Type B pancreatic cell (in vitro differentiated cells): ENCODE results near the gene CD82. TPM values are rescaled to one million over a fixed set of nuclear protein-coding genes. Genes with fewer than 3 reads are reported as not detected.
"Not testable (repeated sequence)": the region's sequence is repeated elsewhere in the genome, so short reads cannot be mapped to it uniquely, and the experiment has no call there.

Experiments used
- DNase-seq: peaks from one replicate; pipeline ENCODE4 v3.0.0; 2021; ENCODE audit warnings: mixed read lengths; ENCODE audit not compliant: unreplicated experiment; ENCODE audit errors: extremely low spot score
- H3K27ac Mint-ChIP-seq: 2 replicates; pipeline ENCODE4 v1.8.0; 2021; ENCODE audit warnings: mild to moderate bottlenecking, mixed read lengths
- H3K27me3 Mint-ChIP-seq: 2 replicates; pipeline ENCODE4 v1.8.0; 2021; ENCODE audit warnings: mixed read lengths
- H3K36me3 Mint-ChIP-seq: 2 replicates; pipeline ENCODE4 v1.8.0; 2021; ENCODE audit warnings: mixed read lengths
- H3K4me1 Mint-ChIP-seq: one replicate; pipeline ENCODE4 v1.8.0; 2021; ENCODE audit warnings: mixed read lengths; ENCODE audit not compliant: unreplicated experiment
- H3K4me3 Mint-ChIP-seq: 2 replicates; pipeline ENCODE4 v1.8.0; 2021; ENCODE audit warnings: mild to moderate bottlenecking, mixed read lengths
- H3K9me3 Mint-ChIP-seq: 2 replicates; pipeline ENCODE4 v1.8.0; 2021; ENCODE audit warnings: mixed read lengths
- CTCF ChIP-seq: fragments of 200-600 bp; sonication (generic); conservative IDR thresholded peaks from 2 replicates; pipeline ENCODE4 v1.5.0; 2021; ENCODE audit warnings: antibody characterized with exemption, mild to moderate bottlenecking
- total RNA-seq: library from RNA; stranded (reverse); gene quantifications from 2 replicates; pipeline ENCODE4 v1.2.1, GENCODE V29; 2021; ENCODE audit warnings: low replicate concordance

Gene CD82
- total RNA-seq, 1 donor from 2014 or later = 82.1 TPM

DNA sequence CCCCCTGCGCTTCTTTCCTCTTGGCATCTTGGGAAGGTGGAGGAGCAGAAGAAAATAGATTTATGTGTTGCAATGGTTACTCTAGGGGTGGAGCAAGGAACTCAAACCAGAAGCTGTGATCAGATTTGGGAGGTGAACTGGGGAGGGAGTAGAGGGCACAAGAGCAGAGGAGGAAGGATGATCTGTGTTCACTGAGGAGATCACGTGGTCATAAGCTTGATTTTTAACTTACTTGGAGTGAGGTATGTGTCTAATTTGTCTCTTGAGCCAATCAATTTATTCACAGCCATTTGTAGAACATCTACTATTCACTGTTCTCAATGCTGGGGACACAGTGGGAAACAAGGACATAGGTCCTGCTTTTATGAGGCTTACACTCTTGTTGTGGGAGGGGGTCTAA is 24.8 kb upstream of the CD82 start:
- Mint-ChIP-seq H3K9me3 (no peaks in the 10 kb centered on the region), H3K36me3 (no peaks in the 10 kb centered on the region), H3K4me1 (peaks cover 10% of the 10 kb centered on the region), H3K27me3 (peaks cover 11% of the 10 kb centered on the region), H3K27ac (no peak overlapping the region), H3K4me3 (no peak overlapping the region)
- no peak for TF ChIP-seq CTCF
- no peak for DNase-seq

- Mint-ChIP-seq H3K4me3 (no peak overlapping the region), H3K36me3 (no peaks in the 10 kb centered on the region), H3K4me1 (peaks cover 6% of the 10 kb centered on the region), H3K27ac (no peak overlapping the region), H3K27me3 (peaks cover 13% of the 10 kb centered on the region), H3K9me3 (no peaks in the 10 kb centered on the region)
- DNase-seq = no peak
- TF ChIP-seq CTCF = no peak
Measured at GRCh38 chr11:44542372-44542771, 23.1 kb upstream of the CD82 start.

DNA sequence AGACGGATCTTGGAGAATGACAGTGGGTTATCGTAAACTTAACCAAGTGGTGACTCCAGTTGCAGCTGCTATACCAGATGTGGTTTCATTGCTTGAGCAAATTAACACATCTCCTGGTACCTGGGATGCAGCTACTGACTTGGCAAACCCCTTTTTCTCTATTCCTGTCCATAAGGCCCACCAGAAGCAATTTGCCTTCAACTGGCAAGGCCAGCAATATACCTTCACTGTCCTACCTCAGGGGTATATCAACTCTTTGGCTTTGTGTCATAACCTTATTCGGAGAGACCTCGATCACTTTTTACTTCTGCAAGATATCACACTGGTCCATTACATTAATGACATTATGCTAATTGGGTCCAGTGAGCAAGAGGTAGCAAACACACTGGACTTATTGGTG is 18.5 kb upstream of the CD82 start:
- not testable (repeated sequence) for H3K4me3 Mint-ChIP-seq, H3K4me1 Mint-ChIP-seq, H3K9me3 Mint-ChIP-seq, H3K27me3 Mint-ChIP-seq, DNase-seq, H3K36me3 Mint-ChIP-seq, H3K27ac Mint-ChIP-seq

DNA sequence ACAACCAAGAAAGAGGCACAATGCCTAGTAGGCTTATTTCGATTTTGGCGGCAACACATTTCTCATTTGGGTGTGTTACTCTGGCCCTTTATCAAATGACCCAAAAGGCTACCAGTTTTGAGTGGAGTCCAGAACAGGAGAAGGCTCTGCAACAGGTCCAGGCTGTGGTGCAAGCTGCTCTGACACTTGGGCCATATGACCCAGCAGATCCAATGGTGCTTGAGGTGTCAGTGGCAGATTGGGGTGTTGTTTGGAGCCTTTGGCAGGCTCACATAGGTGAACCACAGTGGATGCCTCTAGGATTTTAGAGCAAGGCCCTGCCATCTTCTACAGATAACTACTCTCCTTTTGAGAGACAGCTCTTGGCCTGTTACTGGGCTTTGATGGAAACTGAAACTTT is 17.9 kb upstream of the CD82 start:
- not testable (repeated sequence) for H3K27me3 Mint-ChIP-seq, H3K4me1 Mint-ChIP-seq, H3K27ac Mint-ChIP-seq, H3K9me3 Mint-ChIP-seq, DNase-seq, H3K36me3 Mint-ChIP-seq, H3K4me3 Mint-ChIP-seq

GRCh38 chr11:44548032-44548695 is 17.3 kb upstream of the CD82 start:
- Mint-ChIP-seq H3K36me3 (no peaks in the 10 kb centered on the region), H3K4me1 (no peaks in the 10 kb centered on the region), H3K27ac (no peak overlapping the region), H3K9me3 (no peaks in the 10 kb centered on the region), H3K4me3 (no peak overlapping the region), H3K27me3 (peaks cover 6% of the 10 kb centered on the region)
- no peak for DNase-seq
- TF ChIP-seq CTCF = no peak

DNA sequence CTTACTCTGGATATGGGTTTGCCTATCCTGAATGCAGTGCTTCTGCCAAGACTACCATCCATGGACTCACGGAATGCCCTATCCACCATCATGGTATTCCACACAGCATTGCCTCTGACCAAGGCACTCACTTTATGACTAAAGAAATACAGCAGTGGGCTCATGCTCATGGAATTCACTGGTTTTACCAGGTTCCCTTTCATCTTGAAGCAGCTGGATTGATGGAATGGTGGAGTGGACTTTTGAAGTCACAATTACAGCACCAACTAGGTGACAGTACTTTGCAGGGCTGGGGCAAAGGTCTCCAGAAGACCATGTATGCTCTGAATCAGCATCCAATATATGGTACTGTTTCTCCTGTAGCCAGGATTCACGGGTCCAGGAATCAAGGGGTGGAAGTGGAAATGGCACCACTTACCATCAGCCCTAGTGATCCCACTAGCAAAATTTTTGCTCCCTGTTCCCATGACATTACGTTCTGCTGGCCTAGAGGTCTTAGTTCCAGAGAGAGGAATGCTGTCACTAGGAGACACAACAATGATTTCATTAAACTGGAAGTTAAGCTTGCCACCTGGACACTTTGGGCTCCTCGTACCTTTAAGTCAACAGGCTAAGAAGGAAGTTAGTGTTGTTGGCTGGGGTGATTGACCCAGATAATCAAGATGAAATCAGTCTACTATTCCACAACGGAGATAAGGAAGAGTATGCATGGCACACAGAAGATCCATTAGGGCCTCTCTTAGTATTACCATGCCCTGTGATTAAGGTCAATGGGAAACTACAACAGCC is 16.3 kb upstream of the CD82 start:
- not testable (repeated sequence) for DNase-seq, H3K27me3 Mint-ChIP-seq, H3K4me3 Mint-ChIP-seq, H3K27ac Mint-ChIP-seq, H3K9me3 Mint-ChIP-seq, H3K36me3 Mint-ChIP-seq, H3K4me1 Mint-ChIP-seq

DNA sequence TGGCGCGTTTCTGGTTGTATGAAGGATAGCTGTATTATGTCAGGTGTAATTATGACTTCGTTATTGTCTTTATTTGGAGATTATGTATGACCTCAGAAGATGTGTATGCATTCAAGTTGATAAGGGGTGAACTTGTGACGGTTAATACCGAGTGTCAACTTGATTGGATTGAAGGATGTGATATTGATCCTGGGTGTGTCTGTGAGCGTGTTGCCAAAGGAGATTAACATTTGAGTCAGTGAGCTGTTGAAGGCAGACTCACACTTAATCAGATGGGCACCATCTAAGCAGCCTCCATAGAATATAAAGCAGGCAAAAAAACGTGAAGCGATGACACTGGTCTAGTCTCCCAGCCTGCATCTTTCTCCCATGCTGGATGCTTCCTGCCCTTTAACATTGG is 15.3 kb upstream of the CD82 start:
- no peak overlapping the region for H3K4me3 Mint-ChIP-seq

More for the DNA sequence above, 15.3 kb upstream of the CD82 start:
- TF ChIP-seq CTCF = no peak
- H3K27me3 Mint-ChIP-seq = peaks cover 6% of the 10 kb centered on the region
- H3K27ac Mint-ChIP-seq = no peak overlapping the region
- no peaks in the 10 kb centered on the region for H3K9me3 Mint-ChIP-seq
- no peak for DNase-seq
- H3K4me1 Mint-ChIP-seq = no peaks in the 10 kb centered on the region
- H3K36me3 Mint-ChIP-seq = no peaks in the 10 kb centered on the region
